DOHH2 (cell line): ENCODE results near the gene MTARC2.

ENCODE experiments used
- EZH2phosphoT487 ChIP-seq: fragments of 200-600 bp; sonication (generic); IDR thresholded peaks from 2 replicates; pipeline ENCODE4 v1.6.1; 2017; ENCODE audit warnings: borderline replicate concordance, mild to moderate bottlenecking, antibody characterized with exemption, low read length, moderate library complexity, mixed read lengths
- TF ChIP-seq, protein P1 (sequence below): fragments of 200-600 bp; sonication (generic); IDR thresholded peaks from one replicate; pipeline ENCODE4 v1.5.1; 2014; ENCODE audit warnings: antibody characterized with exemption, mild to moderate bottlenecking, low read depth, low read length; ENCODE audit not compliant: poor library complexity, severe bottlenecking

- TF ChIP-seq, protein P1, sequence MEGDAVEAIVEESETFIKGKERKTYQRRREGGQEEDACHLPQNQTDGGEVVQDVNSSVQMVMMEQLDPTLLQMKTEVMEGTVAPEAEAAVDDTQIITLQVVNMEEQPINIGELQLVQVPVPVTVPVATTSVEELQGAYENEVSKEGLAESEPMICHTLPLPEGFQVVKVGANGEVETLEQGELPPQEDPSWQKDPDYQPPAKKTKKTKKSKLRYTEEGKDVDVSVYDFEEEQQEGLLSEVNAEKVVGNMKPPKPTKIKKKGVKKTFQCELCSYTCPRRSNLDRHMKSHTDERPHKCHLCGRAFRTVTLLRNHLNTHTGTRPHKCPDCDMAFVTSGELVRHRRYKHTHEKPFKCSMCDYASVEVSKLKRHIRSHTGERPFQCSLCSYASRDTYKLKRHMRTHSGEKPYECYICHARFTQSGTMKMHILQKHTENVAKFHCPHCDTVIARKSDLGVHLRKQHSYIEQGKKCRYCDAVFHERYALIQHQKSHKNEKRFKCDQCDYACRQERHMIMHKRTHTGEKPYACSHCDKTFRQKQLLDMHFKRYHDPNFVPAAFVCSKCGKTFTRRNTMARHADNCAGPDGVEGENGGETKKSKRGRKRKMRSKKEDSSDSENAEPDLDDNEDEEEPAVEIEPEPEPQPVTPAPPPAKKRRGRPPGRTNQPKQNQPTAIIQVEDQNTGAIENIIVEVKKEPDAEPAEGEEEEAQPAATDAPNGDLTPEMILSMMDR, result no peak
- no peak for TF ChIP-seq EZH2phosphoT487
Measured at GRCh38 chr1:220786057-220786336, 37.9 kb downstream of the MTARC2 start.
